HK-2 (cell line): ENCODE results near the gene ABL1.

Experiments
- DNase-seq: peaks from one replicate; pipeline ENCODE4 v3.0.0-alpha.2; 2018; ENCODE audit not compliant: unreplicated experiment

Gene ABL1

GRCh38 chr9:130872093-130872492, 37.0 kb downstream of the ABL1 start:
- DNase-seq, result no peak

GRCh38 chr9:130872508-130872907, 37.5 kb downstream of the ABL1 start:
- DNase-seq, result no peak

- DNase-seq, result no peak
Observed at GRCh38 chr9:130872912-130873503, 38.0 kb downstream of the ABL1 start.

- no peak for DNase-seq
Observed at GRCh38 chr9:130873966-130874365, 38.9 kb downstream of the ABL1 start.

- DNase-seq, result no peak
Observed at GRCh38 chr9:130874783-130875182, 39.7 kb downstream of the ABL1 start.

- no peak for DNase-seq
Observed at GRCh38 chr9:130877300-130877699, 42.2 kb downstream of the ABL1 start.

GRCh38 chr9:130878295-130878694, 43.2 kb downstream of the ABL1 start:
- DNase-seq, result no peak

GRCh38 chr9:130879863-130880411, 44.9 kb downstream of the ABL1 start:
- DNase-seq, result no peak

- DNase-seq, result no peak
Observed at GRCh38 chr9:130880599-130881220, 45.7 kb downstream of the ABL1 start.

- no peak for DNase-seq
Observed at GRCh38 chr9:130881516-130881915, 46.5 kb downstream of the ABL1 start.

- DNase-seq, result no peak
Observed at GRCh38 chr9:130882696-130883225, 47.7 kb downstream of the ABL1 start.

GRCh38 chr9:130883479-130883878, 48.4 kb downstream of the ABL1 start:
- DNase-seq, result no peak

GRCh38 chr9:130884111-130884531, 49.1 kb downstream of the ABL1 start:
- no peak for DNase-seq

GRCh38 chr9:130884542-130885483, 49.8 kb downstream of the ABL1 start:
- DNase-seq, result no peak

- no peak for DNase-seq
Observed at GRCh38 chr9:130885484-130886375, 50.7 kb downstream of the ABL1 start.

GRCh38 chr9:130886981-130887380, 51.9 kb downstream of the ABL1 start:
- no peak for DNase-seq

GRCh38 chr9:130887494-130888144, 52.6 kb downstream of the ABL1 start:
- no peak for DNase-seq

GRCh38 chr9:130888146-130888885, 53.3 kb downstream of the ABL1 start:
- no peak for DNase-seq

GRCh38 chr9:130890124-130890523, 55.1 kb downstream of the ABL1 start:
- no peak for DNase-seq
